Measurements from ENCODE around the gene EIF3F.

EIF3F gene

DNA sequence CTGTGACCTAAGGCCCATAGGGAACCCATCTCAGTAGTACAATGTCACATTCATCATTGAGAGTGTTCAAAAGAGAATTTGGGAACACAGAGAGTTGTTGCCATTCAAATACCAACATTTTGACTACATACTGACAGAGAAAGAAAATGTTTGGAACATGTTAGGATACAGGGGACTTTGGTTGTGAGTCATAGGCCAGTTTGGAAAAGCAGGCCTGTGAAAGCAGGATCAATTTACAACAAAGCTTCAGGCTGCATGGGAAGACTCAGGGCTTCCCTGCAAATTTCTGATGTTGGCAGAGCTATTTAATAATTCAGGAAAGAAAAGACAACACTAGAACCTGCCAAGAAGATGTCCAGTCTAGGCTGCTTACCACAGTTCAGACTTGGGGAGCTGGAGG, 22.3 kb upstream of the EIF3F start:
- Histone ChIP-seq H3K27me3 (ENCODE audit: insufficient read depth, poor library complexity, severe bottlenecking) (no peaks in the 10 kb centered on the region), H3K4me3 (replicated peaks; ENCODE audit: insufficient read depth, low read length) (no peak overlapping the region), H3K27ac (replicated peaks) (no peak overlapping the region)
- TF ChIP-seq, protein P1, sequence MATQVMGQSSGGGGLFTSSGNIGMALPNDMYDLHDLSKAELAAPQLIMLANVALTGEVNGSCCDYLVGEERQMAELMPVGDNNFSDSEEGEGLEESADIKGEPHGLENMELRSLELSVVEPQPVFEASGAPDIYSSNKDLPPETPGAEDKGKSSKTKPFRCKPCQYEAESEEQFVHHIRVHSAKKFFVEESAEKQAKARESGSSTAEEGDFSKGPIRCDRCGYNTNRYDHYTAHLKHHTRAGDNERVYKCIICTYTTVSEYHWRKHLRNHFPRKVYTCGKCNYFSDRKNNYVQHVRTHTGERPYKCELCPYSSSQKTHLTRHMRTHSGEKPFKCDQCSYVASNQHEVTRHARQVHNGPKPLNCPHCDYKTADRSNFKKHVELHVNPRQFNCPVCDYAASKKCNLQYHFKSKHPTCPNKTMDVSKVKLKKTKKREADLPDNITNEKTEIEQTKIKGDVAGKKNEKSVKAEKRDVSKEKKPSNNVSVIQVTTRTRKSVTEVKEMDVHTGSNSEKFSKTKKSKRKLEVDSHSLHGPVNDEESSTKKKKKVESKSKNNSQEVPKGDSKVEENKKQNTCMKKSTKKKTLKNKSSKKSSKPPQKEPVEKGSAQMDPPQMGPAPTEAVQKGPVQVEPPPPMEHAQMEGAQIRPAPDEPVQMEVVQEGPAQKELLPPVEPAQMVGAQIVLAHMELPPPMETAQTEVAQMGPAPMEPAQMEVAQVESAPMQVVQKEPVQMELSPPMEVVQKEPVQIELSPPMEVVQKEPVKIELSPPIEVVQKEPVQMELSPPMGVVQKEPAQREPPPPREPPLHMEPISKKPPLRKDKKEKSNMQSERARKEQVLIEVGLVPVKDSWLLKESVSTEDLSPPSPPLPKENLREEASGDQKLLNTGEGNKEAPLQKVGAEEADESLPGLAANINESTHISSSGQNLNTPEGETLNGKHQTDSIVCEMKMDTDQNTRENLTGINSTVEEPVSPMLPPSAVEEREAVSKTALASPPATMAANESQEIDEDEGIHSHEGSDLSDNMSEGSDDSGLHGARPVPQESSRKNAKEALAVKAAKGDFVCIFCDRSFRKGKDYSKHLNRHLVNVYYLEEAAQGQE (IDR thresholded peaks at IDR 0.05; ENCODE audit: insufficient replicate concordance, low read depth) = no peak
- TF ChIP-seq GABPA (IDR thresholded peaks at IDR 0.05; ENCODE audit: low read depth) = no peak
- TF ChIP-seq, protein P2, sequence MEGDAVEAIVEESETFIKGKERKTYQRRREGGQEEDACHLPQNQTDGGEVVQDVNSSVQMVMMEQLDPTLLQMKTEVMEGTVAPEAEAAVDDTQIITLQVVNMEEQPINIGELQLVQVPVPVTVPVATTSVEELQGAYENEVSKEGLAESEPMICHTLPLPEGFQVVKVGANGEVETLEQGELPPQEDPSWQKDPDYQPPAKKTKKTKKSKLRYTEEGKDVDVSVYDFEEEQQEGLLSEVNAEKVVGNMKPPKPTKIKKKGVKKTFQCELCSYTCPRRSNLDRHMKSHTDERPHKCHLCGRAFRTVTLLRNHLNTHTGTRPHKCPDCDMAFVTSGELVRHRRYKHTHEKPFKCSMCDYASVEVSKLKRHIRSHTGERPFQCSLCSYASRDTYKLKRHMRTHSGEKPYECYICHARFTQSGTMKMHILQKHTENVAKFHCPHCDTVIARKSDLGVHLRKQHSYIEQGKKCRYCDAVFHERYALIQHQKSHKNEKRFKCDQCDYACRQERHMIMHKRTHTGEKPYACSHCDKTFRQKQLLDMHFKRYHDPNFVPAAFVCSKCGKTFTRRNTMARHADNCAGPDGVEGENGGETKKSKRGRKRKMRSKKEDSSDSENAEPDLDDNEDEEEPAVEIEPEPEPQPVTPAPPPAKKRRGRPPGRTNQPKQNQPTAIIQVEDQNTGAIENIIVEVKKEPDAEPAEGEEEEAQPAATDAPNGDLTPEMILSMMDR (IDR thresholded peaks at IDR 0.05; ENCODE audit: insufficient read depth, low read length) = no peak
- TF ChIP-seq POLR2AphosphoS5 (IDR thresholded peaks at IDR 0.05; ENCODE audit: low read depth) = no peak
- no peak for TF ChIP-seq SPI1 (IDR thresholded peaks at IDR 0.05; ENCODE audit: borderline replicate concordance, low read depth)
- no peak for DNase-seq (ENCODE audit: low read depth in 1 of 2, low spot score in 1 of 2)

GRCh38 chr11:7965386-7965785, 21.8 kb upstream of the EIF3F start, which contains the start of gene NLRP10:
TSS of gene NLRP10 (minus strand) at chr11:7965447. CDS start at chr11:7963495, 1,952 bp downstream.
- TF ChIP-seq SPI1 (IDR thresholded peaks at IDR 0.05; ENCODE audit: borderline replicate concordance, low read depth) (no peak), GABPA (IDR thresholded peaks at IDR 0.05; ENCODE audit: low read depth) (no peak), POLR2AphosphoS5 (IDR thresholded peaks at IDR 0.05; ENCODE audit: low read depth) (no peak)
- TF ChIP-seq, protein P1 (IDR thresholded peaks at IDR 0.05; ENCODE audit: insufficient replicate concordance, low read depth) = no peak
- TF ChIP-seq, protein P2 (IDR thresholded peaks at IDR 0.05; ENCODE audit: insufficient read depth, low read length) = no peak
- no peak within 1 kb of the TSS for H3K4me3 ChIP-seq (replicated peaks; ENCODE audit: insufficient read depth, low read length)
- no peak within 1 kb of the TSS for H3K27ac ChIP-seq (replicated peaks)
- H3K27me3 ChIP-seq (ENCODE audit: insufficient read depth, poor library complexity, severe bottlenecking) = no peaks in the 10 kb centered on the region
- no peak for DNase-seq (ENCODE audit: low read depth in 1 of 2, low spot score in 1 of 2)

DNA sequence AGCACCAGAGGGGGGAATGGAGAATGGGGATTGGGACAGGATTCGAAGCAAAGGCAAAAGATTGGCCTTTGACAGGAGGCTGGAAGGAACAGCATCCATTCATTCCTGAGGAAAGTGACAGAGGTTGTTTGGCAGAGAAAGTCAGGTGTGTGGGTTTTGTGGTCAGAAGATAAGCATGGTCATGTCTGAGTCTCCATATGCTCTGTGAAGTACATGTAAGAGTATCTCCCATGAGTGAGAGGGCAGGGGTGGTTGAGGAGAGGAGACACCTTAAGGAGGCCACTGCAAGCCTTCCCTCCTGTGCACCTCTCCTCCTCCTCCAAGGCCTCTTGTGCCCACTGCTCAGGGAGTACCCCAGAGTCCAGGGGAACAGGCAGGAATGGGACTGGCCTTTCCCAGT, 20.0 kb upstream of the EIF3F start:
- TF ChIP-seq POLR2AphosphoS5 (IDR thresholded peaks at IDR 0.05; ENCODE audit: low read depth) = no peak
- TF ChIP-seq, protein P1 (IDR thresholded peaks at IDR 0.05; ENCODE audit: insufficient replicate concordance, low read depth) = no peak
- TF ChIP-seq, protein P2 (IDR thresholded peaks at IDR 0.05; ENCODE audit: insufficient read depth, low read length) = no peak
- no peak for TF ChIP-seq SPI1 (IDR thresholded peaks at IDR 0.05; ENCODE audit: borderline replicate concordance, low read depth)
- no peak for TF ChIP-seq GABPA (IDR thresholded peaks at IDR 0.05; ENCODE audit: low read depth)
- no peak for DNase-seq (ENCODE audit: low read depth in 1 of 2, low spot score in 1 of 2)
- H3K27me3 ChIP-seq (ENCODE audit: insufficient read depth, poor library complexity, severe bottlenecking) = no peaks in the 10 kb centered on the region
- no peak overlapping the region for H3K27ac ChIP-seq (replicated peaks)
- no peak overlapping the region for H3K4me3 ChIP-seq (replicated peaks; ENCODE audit: insufficient read depth, low read length)

Measured in HL-60 (cell line).